GM12878 (cell line): ENCODE results near the gene SCD5.

ENCODE experiments used
- HDAC2 ChIP-seq: fragments of 200-600 bp; sonication (generic); IDR thresholded peaks from 2 replicates; pipeline ENCODE4 v1.6.1; 2017
- POLR2A ChIP-seq: IDR thresholded peaks from 2 replicates; pipeline ENCODE4 v1.6.1; 2011; ENCODE audit warnings: low read depth, mild to moderate bottlenecking, low read length
- SMC3 ChIP-seq: IDR thresholded peaks from 2 replicates; pipeline ENCODE4 v1.6.1; 2011; ENCODE audit warnings: low read length, improper control_type of control experiment, borderline replicate concordance
- STAT1 ChIP-seq: fragments of 450-650 bp; conservative IDR thresholded peaks from 2 replicates; pipeline ENCODE4 v1.6.1; 2014; ENCODE audit warnings: antibody characterized with exemption, mild to moderate bottlenecking
- TF ChIP-seq, protein P1 (sequence below), 3 experiments: IDR thresholded peaks in 2 of 3; conservative IDR thresholded peaks in 1 of 3; 2 replicates each; pipeline ENCODE4 v1.5.1; 2011; ENCODE audit warnings: low read depth in 3 of 3, low read length in 3 of 3, mild to moderate bottlenecking in 3 of 3, control low read depth in 2 of 3, moderate library complexity in 2 of 3, inconsistent platforms in 1 of 3, mixed read lengths in 1 of 3; ENCODE audit not compliant: control insufficient read depth in 2 of 3, insufficient read depth in 1 of 3; ENCODE audit errors: extremely low read depth in 1 of 3

DNA sequence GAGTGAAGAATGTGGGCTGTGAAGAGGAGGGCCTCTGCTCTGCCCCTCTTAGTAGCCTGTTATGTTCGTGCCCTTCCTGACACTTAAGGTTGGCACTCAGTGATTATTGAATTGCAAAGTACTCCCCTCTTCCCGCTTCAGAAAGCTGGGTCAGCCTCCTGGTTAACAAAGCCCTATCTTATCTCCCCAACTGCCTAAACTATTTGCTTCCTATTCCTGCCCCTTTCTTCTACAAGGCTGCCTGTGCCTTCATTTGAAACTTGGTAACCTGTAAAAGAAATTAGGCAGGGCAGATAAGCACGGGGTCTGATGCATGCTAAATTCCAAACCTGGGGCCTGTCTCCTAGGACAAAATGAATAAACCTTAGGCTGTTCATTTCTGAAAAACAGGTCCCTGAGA is 213.7 kb downstream of the SCD5 start:
- TF ChIP-seq POLR2A: no peak
- TF ChIP-seq, protein P1, sequence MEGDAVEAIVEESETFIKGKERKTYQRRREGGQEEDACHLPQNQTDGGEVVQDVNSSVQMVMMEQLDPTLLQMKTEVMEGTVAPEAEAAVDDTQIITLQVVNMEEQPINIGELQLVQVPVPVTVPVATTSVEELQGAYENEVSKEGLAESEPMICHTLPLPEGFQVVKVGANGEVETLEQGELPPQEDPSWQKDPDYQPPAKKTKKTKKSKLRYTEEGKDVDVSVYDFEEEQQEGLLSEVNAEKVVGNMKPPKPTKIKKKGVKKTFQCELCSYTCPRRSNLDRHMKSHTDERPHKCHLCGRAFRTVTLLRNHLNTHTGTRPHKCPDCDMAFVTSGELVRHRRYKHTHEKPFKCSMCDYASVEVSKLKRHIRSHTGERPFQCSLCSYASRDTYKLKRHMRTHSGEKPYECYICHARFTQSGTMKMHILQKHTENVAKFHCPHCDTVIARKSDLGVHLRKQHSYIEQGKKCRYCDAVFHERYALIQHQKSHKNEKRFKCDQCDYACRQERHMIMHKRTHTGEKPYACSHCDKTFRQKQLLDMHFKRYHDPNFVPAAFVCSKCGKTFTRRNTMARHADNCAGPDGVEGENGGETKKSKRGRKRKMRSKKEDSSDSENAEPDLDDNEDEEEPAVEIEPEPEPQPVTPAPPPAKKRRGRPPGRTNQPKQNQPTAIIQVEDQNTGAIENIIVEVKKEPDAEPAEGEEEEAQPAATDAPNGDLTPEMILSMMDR (IDR thresholded peaks at IDR 0.05 in 2 of 3, conservative IDR thresholded peaks at IDR 0.05 in 1 of 3; ENCODE audit: control insufficient read depth in 2 of 3, extremely low read depth in 1 of 3, insufficient read depth in 1 of 3, low read depth in 3 of 3, low read length in 3 of 3): no peak
- TF ChIP-seq SMC3: no peak
- TF ChIP-seq STAT1: no peak
- TF ChIP-seq HDAC2: no peak
